ENCODE results near the gene COX7A2.

The COX7A2 gene

DNA sequence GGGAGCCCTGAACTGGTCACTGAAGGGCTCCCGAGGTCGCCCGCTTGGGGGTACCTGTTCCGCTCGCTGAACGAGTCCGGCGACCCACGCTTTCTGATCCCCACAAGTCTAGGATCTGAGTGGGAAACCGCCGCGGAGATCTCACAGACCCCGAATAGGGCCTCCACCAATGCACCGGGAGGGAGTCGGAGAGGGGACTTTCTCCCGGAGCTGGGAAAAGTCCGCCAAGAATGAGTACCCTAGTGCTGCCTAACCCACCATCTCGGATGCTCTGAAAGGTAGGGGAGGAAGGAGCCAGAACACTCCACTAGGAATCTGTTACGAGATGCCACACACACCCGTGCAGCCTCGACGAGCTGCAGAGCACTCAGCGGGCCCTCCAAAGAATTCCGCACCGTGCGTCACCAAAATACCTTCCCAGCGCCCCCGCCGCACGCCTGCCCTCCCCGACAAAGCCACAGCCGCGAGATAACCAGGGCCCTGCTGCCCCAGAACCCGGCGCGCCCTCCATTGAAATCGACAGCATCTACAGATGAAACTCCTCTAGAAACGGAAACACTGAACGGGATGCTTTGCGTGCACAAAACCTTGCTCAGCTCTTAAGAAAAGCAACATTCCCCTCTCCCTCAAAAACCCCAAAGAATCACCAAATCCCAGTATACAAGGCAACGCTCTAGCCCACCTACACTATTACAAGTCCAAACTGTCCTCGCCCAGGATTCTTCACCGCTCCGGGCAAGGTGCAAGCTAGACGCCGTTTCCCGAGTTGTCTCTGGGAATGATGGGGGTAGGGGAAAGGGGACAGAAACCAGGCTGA, 38.4 kb downstream of the COX7A2 start:
- peak overlapping the region; percentile 30; the same call in 1 of the 2 replicates for H3K4me3 ChIP-seq (ENCODE audit: low read length)
- no peak for TF ChIP-seq ZNF274 (IDR thresholded peaks at IDR 0.05; ENCODE audit: low read depth, low read length)

DNA sequence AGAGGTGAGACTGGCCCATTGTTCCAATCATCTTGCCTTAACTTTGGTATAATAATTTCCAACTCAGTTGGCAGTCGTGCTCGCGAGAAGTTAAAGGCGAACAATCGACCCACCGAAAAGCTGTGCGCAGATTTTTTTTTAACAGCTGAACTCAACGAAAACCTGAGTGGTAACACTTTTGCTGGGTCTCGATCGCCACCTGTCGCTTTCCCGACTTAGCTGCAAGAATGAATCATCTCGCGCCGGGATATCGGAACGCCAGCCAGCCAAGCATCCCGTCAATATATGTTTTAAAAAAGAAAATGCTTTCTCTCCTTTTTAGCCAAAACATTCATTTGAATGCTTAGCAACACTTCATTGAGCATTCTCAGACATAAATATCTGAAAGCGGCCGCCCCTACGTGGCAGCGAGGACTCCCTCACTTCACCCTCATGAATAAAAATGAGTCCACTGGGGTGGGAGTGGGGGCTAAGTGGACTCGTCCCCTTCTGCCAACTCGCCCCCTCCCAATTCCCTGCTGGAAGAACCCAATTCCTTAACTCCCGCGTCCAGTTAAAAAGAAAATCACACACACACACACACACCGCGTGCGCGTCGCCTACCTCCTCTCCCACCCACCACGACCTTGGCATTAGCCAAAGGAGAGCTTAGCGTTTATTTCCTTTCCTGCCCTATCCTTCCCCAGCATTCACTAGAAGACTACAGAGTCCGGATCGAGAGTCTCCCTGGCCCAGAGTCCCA, 39.2 kb downstream of the COX7A2 start:
- H3K4me3 ChIP-seq (ENCODE audit: low read length): peak overlapping the region; percentile 4; the same call in 1 of the 2 replicates
- no peak for TF ChIP-seq ZNF274 (IDR thresholded peaks at IDR 0.05; ENCODE audit: low read depth, low read length)

GRCh38 chr6:75203721-75204120, 39.9 kb downstream of the COX7A2 start:
- no peak for TF ChIP-seq ZNF274 (IDR thresholded peaks at IDR 0.05; ENCODE audit: low read depth, low read length)
- no peak overlapping the region for H3K4me3 ChIP-seq (ENCODE audit: low read length)

DNA sequence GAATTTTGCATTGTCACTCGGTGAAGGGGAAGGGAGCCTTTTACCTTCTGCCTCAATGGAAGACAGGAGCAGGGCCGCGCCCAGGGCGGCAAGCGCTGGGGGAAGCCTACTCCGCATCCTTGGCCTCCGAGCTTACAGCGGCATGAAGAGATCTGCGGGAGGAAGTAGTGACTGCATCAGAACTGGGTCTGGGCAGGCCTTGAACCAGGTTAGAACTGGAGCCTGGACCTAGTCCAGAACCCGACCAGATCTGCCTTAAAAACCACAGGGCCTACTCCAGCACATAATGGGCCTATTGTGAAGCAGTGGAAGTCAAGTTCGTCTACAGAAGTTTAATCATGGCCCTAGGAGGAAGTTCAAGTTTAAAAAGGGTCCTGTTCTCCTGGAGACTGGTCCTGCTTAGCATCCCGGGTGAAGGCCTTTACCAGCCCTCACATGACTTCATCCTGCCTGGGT, 40.9 kb downstream of the COX7A2 start:
- H3K4me3 ChIP-seq (ENCODE audit: low read length): no peak overlapping the region
- no peak for TF ChIP-seq ZNF274 (IDR thresholded peaks at IDR 0.05; ENCODE audit: low read depth, low read length)

- TF ChIP-seq ZNF274 (IDR thresholded peaks at IDR 0.05; ENCODE audit: low read depth, low read length): no peak
- H3K4me3 ChIP-seq (ENCODE audit: low read length): no peak overlapping the region
Observed at GRCh38 chr6:75201901-75202672, 41.5 kb downstream of the COX7A2 start.

- no peak overlapping the region for H3K4me3 ChIP-seq (ENCODE audit: low read length)
- TF ChIP-seq ZNF274 (IDR thresholded peaks at IDR 0.05; ENCODE audit: low read depth, low read length): no peak
Observed at GRCh38 chr6:75201021-75201420, 42.6 kb downstream of the COX7A2 start.

GRCh38 chr6:75199889-75200288, 43.7 kb downstream of the COX7A2 start:
- no peak overlapping the region for H3K4me3 ChIP-seq (ENCODE audit: low read length)
- no peak for TF ChIP-seq ZNF274 (IDR thresholded peaks at IDR 0.05; ENCODE audit: low read depth, low read length)

GRCh38 chr6:75196081-75196687, 47.4 kb downstream of the COX7A2 start:
- H3K4me3 ChIP-seq (ENCODE audit: low read length): no peak overlapping the region
- TF ChIP-seq ZNF274 (IDR thresholded peaks at IDR 0.05; ENCODE audit: low read depth, low read length): no peak

DNA sequence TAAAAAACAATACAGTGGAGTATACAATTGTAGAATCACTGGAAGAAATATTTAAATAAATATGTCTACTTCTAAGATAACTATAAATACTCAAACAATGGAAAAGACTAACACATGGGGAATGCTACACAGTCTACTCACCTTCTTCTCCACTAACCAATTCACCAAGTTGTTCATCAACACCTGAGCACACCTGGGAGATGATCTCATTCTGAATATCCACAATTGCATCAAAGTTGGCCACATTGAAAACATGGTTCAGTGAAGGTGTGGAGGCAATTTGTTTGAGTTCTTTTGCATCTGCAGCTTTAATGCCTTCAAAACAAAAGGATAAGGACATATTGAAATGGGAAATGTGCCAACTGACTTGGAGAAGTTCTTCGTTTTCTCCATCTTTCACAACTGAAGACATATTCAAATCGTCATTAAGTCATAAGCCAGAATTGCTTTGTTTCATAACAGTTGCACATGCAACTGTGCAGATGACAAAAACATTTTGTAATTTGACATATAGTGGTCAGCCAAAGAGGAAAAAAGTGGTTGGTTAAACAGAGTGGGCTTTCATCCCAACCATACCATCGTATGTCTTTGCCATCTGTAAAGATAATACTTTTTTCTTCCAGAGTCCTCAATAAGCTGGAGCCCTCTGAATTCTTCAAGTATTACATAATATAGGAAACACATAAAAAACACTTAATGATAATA, 55.2 kb downstream of the COX7A2 start:
- no peak overlapping the region for H3K4me3 ChIP-seq (ENCODE audit: low read length)
- TF ChIP-seq ZNF274 (IDR thresholded peaks at IDR 0.05; ENCODE audit: low read depth, low read length): no peak
